ENCODE measurements around the gene CETN2.

CETN2 gene

GRCh38 chrX:152853986-152854385 is 23.4 kb upstream of the CETN2 start:
- no peaks in the 10 kb centered on the region for H4K20me1 ChIP-seq (ENCODE audit: insufficient read depth, low read length)
- no peaks in the 10 kb centered on the region for H3K4me1 ChIP-seq (ENCODE audit: low read length)
- H3K9me3 ChIP-seq (ENCODE audit: insufficient read depth, low read length): no peaks in the 10 kb centered on the region
- H3K4me2 ChIP-seq (ENCODE audit: low read length): no peak overlapping the region
- TF ChIP-seq, protein P1, sequence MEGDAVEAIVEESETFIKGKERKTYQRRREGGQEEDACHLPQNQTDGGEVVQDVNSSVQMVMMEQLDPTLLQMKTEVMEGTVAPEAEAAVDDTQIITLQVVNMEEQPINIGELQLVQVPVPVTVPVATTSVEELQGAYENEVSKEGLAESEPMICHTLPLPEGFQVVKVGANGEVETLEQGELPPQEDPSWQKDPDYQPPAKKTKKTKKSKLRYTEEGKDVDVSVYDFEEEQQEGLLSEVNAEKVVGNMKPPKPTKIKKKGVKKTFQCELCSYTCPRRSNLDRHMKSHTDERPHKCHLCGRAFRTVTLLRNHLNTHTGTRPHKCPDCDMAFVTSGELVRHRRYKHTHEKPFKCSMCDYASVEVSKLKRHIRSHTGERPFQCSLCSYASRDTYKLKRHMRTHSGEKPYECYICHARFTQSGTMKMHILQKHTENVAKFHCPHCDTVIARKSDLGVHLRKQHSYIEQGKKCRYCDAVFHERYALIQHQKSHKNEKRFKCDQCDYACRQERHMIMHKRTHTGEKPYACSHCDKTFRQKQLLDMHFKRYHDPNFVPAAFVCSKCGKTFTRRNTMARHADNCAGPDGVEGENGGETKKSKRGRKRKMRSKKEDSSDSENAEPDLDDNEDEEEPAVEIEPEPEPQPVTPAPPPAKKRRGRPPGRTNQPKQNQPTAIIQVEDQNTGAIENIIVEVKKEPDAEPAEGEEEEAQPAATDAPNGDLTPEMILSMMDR (IDR thresholded peaks at IDR 0.05; ENCODE audit: low read depth, low read length): no peak
- no peak for TF ChIP-seq EZH2phosphoT487 (IDR thresholded peaks at IDR 0.05; ENCODE audit: low read depth)
- H3K79me2 ChIP-seq (ENCODE audit: low read length): no peaks in the 10 kb centered on the region
- no peak overlapping the region for H2AFZ ChIP-seq (ENCODE audit: low read depth, low read length)
- H3K27me3 ChIP-seq (ENCODE audit: low read depth, low read length): no peaks in the 10 kb centered on the region
- H3K27ac ChIP-seq (ENCODE audit: low read length): no peak overlapping the region
- no peak overlapping the region for H3K9ac ChIP-seq (ENCODE audit: low read length)
- H3K36me3 ChIP-seq (replicated peaks; ENCODE audit: low read depth, low read length): peaks cover 8% of the 10 kb centered on the region
- no peak overlapping the region for H3K4me3 ChIP-seq (ENCODE audit: low read length)

DNA sequence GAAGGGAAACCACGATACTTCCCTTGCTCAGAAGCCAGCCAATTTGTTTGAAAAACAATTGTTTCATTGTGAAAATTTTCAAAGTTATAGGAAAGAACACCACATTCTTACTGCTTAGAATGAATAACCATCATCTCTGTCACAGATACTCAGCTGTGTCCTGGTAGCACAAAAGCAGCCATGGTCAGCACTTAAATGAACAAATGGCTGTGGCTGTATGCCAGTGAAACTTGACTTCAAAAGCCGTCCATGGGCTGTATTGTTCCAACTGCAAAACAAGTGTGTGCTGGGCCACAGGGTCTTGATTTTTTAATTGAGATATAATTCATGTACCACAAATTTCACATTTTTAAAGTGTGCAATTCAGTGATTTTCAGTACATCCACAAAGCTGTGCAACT is 19.9 kb upstream of the CETN2 start:
- Histone ChIP-seq H2AFZ (ENCODE audit: low read depth, low read length) (no peak overlapping the region), H3K36me3 (replicated peaks; ENCODE audit: low read depth, low read length) (peaks cover 6% of the 10 kb centered on the region), H3K9me3 (ENCODE audit: insufficient read depth, low read length) (no peaks in the 10 kb centered on the region), H3K4me2 (ENCODE audit: low read length) (no peak overlapping the region), H3K9ac (ENCODE audit: low read length) (no peak overlapping the region), H3K4me3 (ENCODE audit: low read length) (no peak overlapping the region), H3K4me1 (ENCODE audit: low read length) (peaks cover 3% of the 10 kb centered on the region; the same call in 1 of the 2 replicates), H3K27me3 (ENCODE audit: low read depth, low read length) (no peaks in the 10 kb centered on the region), H3K27ac (ENCODE audit: low read length) (no peak overlapping the region), H4K20me1 (ENCODE audit: insufficient read depth, low read length) (no peaks in the 10 kb centered on the region), H3K79me2 (ENCODE audit: low read length) (peaks cover 3% of the 10 kb centered on the region; the same call in 1 of the 2 replicates)
- TF ChIP-seq, protein P1 (IDR thresholded peaks at IDR 0.05; ENCODE audit: low read depth, low read length): no peak
- TF ChIP-seq EZH2phosphoT487 (IDR thresholded peaks at IDR 0.05; ENCODE audit: low read depth): no peak

GRCh38 chrX:152847281-152847680 is 16.7 kb upstream of the CETN2 start:
- Histone ChIP-seq H3K27ac (ENCODE audit: low read length) (no peak overlapping the region), H3K4me2 (ENCODE audit: low read length) (no peak overlapping the region), H3K79me2 (ENCODE audit: low read length) (peaks cover 32% of the 10 kb centered on the region), H4K20me1 (ENCODE audit: insufficient read depth, low read length) (0 out of 2 replicates have a peak, but pooled peaks cover 8% of the 10 kb centered on the region), H3K36me3 (replicated peaks; ENCODE audit: low read depth, low read length) (peaks cover 19% of the 10 kb centered on the region), H3K9me3 (ENCODE audit: insufficient read depth, low read length) (no peaks in the 10 kb centered on the region), H3K4me1 (ENCODE audit: low read length) (peaks cover 11% of the 10 kb centered on the region; the same call in 1 of the 2 replicates), H3K9ac (ENCODE audit: low read length) (no peak overlapping the region), H3K4me3 (ENCODE audit: low read length) (no peak overlapping the region), H3K27me3 (ENCODE audit: low read depth, low read length) (no peaks in the 10 kb centered on the region), H2AFZ (ENCODE audit: low read depth, low read length) (no peak overlapping the region)
- no peak for TF ChIP-seq EZH2phosphoT487 (IDR thresholded peaks at IDR 0.05; ENCODE audit: low read depth)
- TF ChIP-seq, protein P1 (IDR thresholded peaks at IDR 0.05; ENCODE audit: low read depth, low read length): no peak

DNA sequence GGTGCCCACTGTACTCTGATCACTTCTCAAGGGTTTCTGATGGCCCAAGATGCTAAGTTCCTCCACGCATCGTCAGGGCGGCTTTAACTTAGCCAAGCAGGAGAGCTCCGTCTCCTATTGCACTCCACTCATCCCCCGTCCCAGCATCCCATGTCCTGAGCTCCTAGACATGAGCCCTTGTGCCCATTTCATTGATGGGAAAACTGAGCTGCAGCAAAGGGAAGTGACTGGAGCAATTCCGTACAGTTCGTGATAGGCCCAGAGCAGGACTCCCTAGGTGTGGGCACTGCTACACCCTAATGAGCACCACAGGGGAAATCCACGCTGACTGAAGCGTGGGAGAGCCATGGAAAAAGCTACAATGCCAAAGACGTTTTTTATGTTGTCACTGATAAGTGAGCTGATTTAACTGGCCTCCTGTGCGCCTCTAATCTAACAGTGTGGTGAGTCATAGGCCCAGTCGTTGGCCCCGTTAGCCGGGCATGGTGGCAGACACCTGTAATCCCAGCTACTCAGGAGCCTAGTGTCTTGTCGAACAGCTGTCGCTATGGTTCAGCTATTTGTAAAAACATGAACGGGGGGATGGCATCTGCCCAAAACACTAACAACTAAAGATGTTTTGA is 15.2 kb upstream of the CETN2 start:
- Histone ChIP-seq H3K36me3 (replicated peaks; ENCODE audit: low read depth, low read length) (peaks cover 25% of the 10 kb centered on the region), H3K4me3 (ENCODE audit: low read length) (no peak overlapping the region), H3K79me2 (ENCODE audit: low read length) (peaks cover 48% of the 10 kb centered on the region), H3K9ac (ENCODE audit: low read length) (no peak overlapping the region), H3K27me3 (ENCODE audit: low read depth, low read length) (no peaks in the 10 kb centered on the region), H3K4me2 (ENCODE audit: low read length) (no peak overlapping the region), H3K4me1 (ENCODE audit: low read length) (peaks cover 11% of the 10 kb centered on the region; the same call in 1 of the 2 replicates), H3K27ac (ENCODE audit: low read length) (no peak overlapping the region), H3K9me3 (ENCODE audit: insufficient read depth, low read length) (no peaks in the 10 kb centered on the region), H2AFZ (ENCODE audit: low read depth, low read length) (no peak overlapping the region), H4K20me1 (ENCODE audit: insufficient read depth, low read length) (0 out of 2 replicates have a peak, but pooled peaks cover 8% of the 10 kb centered on the region)
- TF ChIP-seq EZH2phosphoT487 (IDR thresholded peaks at IDR 0.05; ENCODE audit: low read depth): no peak
- TF ChIP-seq, protein P1 (IDR thresholded peaks at IDR 0.05; ENCODE audit: low read depth, low read length): no peak

Data from OCI-LY3 (cell line).